ENCODE measurements around the gene CCNA2. TPM values are rescaled to one million over a fixed set of nuclear protein-coding genes. Genes with fewer than 3 reads are reported as not detected.

The CCNA2 gene
- total RNA-seq, 1 donor from 2014 or later = 2.5 TPM

DNA sequence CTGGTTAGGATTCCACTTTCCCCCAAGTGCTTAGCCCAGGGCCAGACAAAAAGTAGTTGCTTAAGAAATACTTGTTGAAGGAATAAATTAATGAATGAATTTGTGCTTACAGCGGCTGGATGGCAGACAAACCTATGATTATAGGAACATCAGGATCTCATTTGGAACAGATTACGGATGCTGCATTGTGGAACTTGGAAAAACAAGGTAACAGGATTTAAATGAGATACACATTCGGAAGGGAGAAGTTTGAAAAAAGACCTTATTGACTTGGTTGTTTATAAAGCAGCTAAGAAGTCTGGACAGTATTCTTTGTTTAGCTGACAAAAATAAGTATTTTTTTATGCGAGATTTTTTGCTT, 22.0 kb downstream of the CCNA2 start:
- no peak for DNase-seq (ENCODE audit: low read depth)

DNA sequence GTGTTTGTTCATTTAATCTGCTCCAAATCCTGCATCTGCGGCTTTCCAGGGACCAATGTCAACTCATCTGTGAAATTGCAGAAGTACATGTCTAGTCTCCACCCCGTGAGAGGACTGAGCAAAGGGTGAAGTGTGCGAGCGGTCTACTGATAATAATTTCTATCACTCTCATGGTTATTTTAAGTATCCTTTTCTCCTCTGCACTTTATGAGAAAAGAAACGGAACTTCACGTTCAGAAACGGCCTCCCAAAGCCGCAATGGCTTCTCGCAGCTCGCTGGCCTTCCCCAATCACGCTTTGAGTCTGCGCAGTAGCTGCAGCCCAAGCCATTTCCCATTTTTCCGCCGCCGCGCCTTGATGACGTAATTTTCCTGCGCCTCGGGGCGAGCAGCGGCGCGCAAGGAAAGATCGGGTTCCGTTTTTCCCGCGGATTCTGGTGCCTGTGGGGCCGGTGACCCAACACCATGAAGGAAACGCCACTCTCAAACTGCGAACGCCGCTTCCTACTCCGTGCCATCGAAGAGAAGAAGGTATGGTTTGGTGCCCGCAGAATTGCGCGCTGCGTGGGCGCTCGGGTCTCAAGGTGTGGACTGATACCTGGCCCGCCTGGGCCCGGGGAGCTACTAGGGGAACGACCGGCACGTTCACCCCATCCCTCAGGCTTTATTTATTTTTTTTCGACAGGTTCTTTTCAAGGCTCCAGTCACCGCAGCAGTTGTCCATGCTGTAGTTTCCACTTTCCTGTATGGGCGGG, 22.5 kb downstream of the CCNA2 start, which contains the start of gene EXOSC9:
Gene EXOSC9, plus strand, starts transcription at position 363 of the 754 bp plus-strand sequence. Its CDS starts 102 bp downstream, at position 465.
- DNase-seq (ENCODE audit: low read depth) = peak; percentile 82

DNA sequence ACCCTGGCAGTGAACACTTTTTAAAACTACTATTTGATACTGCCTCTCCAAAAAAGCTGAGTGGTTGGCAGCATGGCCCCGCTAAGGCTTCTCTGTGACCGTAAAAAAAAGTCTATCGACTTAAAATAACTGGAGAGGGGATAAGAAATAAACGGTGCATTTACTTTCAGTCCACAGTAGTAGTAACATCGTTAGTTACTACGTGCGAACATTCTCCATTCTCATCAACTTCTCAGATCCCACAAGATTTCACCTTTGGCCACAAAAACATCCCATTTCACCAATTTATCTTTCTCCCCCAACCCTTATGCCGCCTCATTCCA, 23.1 kb downstream of the CCNA2 start:
- no peak for DNase-seq (ENCODE audit: low read depth)

DNA sequence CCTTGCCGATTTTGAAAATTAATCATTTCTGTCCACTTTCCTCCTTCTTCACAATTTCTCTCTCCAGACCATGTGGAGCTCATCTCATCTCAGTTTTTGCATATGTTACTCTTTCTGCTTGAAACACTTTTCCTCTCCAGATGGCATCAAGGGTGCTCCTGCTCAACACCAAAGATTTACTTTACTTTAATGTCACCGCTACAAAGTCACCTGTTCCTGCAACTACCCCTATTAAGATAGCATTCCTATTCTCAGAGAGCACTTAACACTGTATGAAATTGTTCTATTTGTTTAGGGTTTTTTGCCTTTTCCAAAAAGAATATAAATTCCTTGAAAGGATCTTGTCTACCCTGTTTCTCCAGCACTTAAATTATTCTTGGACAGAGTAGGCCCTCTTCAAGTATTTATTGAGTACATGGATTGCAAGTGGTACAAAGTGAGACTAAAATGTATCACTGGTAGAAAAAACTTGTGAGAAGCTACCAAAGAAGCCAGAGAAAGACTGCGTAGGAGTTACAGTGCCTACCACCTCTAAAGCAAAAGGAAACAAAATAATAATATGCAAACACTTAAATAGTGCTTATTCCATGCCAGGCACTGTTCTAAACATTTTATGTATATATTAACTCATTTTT, 23.7 kb downstream of the CCNA2 start:
- DNase-seq (ENCODE audit: low read depth) = no peak

DNA sequence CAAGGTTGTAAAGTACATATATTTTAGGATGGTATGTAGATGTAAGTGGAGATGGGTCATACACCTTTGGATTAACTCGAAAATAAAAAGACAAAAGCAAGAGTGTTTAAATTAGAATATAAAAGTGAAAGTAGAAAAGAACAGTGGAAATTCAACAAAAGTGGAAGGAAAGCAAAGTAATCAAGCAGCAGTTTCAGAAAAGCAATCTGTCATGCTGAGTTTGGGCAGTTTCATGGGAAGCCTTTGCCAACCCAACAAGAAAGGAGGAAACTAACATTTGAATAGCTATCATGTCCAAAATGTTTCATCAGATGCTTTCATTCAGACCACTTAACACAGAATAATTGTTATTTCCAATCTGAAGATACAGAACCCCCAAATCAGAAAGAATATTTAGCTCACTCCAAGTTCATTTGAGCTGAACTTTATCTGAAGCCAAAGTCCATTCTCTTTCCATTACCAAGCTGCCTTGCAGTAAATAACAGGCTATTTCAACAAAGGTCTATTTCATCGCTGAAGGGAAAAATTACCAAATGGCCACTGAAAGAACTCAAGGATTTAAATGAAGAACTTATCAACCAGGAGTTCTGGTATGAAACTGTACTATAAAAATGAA, 24.4 kb downstream of the CCNA2 start:
- DNase-seq (ENCODE audit: low read depth) = no peak

DNA sequence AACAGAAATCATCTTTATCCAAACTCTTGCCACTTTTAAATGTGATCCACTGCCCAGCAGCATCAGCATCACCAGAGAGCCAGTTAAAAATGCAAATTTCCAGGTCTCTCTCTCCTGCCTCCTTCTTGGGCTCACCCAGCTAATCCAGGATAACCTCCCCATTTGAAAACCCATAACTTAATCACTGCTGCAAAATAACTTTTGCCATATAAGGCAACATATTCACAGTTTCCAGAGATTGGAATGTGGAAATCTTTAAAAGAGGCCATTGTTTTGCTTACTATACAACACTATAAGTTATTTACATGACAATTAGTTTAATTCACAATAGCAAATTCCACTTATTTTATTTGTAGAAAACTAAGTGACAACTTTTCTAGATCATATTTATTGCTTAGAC, 27.4 kb downstream of the CCNA2 start:
- DNase-seq (ENCODE audit: low read depth) = no peak

DNA sequence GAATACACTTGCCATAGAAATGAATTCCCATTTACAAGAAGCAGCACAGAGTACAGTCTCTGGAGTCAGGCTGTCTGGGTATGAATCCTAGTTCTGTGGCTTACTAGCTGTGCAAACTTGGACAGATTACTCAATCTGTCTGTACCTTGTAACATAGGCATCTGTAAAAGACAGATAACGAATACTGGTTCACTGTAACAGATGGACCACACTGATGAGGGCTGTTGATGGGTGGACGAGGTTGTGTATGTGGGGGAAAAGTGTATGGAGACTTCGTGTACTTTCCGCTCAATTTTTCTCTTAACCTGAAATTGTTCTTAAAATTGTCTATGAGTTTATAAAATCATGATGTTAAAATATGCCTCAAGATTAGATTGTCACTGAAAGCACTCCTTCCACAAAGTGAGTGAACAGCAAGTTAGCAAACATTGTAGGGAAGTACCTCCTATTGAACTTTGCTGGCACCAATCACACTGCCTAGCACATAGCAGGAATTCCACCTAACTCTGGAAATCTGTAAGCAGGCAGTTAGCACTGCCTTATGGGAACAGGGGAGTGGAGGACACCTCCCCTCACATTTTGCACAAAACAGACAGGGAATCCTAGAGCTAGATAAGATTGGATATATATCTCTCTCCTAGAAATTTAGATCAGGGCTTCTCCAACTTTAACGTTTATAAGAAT, 29.0 kb downstream of the CCNA2 start:
- peak; percentile 18 for DNase-seq (ENCODE audit: low read depth)

DNA sequence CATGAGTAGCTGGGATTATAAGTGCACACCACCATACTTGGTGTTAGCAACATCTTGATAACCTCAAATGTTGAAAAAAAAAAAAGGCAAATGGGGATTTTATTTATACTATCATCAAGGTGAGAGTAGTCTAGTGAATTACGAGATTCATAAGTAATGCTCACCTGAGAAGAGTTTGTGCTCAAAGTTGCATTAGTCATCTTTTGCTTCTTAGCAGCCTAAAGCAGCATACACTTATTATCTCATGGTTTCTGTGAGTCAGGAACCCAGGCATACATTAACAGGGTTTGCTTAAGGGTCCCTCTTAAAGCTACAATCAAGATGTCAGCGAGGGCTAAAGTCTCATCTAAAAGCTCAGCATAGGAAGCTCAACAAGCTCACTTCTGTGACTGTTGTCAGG, 30.7 kb downstream of the CCNA2 start:
- DNase-seq (ENCODE audit: low read depth) = peak; percentile 13

DNA sequence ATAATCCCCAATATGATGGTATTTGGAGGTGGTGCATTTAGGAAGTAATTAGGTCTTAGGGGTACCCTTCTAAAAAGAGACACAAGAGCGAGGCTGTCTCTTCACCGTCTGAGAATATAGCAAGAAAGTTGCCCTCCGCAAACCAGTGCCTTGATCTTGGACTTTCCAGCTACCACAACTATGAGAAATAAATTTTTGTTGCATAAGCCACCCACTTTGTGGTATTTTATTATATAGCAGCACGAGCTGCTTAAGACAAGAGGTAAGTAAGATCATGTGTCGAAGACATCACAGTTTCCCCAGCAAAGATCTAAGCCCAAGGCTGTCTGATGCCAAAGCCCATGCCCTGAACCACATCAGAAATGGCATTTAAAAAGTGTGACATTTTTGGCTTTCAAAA, 32.2 kb downstream of the CCNA2 start:
- no peak for DNase-seq (ENCODE audit: low read depth)

DNA sequence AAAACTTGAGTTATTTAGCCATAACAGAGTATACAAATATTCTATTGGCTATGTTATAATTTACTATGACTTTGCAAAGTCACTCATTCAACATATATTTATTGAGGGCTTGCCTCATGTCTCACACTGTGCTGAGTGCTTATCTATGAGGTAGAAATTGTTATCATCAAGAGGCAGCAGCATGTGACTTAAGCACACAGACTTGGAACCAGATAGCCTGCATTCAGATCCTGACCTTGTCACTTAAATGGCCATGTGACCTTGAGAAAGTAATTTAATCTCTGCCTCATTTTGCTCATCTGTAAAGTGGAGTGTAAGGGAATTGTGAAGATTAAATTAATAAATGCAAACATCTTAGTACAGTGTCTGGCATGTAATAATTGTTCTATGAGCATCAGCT, 32.7 kb downstream of the CCNA2 start:
- no peak for DNase-seq (ENCODE audit: low read depth)

DNA sequence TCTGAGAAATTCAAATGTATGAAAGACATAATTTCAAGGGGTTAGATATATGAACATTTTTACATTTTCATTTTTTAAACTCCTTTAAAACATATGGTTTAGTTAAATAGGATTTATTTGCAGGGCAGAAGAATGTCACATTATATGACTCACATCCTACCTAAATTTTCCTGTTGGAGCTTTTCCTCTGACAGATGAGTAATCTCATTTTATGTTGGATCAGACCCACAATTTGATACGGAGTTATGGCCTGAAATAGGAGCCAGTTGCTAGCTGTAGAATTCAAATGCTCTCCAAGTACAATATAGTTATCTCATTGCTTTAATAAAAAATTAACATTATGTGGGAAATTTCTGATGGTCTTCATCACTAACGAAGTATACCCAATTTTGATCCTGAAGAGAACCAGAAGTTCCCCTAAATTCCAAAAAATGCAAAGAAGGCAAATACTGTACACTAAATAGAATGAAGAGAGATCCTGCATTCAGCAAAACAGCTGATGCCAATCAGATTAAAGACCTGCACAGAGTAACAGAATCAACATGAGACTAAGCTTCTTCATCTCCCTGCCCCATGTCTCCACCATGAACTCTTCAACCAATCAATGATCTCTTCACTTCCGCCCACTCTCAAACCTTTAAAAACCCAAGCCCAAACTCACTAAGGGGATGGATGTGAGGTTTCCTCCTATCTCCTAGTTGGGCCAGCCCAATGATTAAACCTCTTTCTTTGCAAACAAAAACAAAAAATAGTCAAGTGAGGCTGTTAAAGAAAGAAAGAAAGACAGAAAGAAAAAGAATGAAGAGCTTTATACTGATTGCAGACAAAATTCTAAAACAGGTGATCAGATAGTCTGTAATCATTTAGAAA, 33.5 kb downstream of the CCNA2 start:
- DNase-seq (ENCODE audit: low read depth) = peak; percentile 58

DNA sequence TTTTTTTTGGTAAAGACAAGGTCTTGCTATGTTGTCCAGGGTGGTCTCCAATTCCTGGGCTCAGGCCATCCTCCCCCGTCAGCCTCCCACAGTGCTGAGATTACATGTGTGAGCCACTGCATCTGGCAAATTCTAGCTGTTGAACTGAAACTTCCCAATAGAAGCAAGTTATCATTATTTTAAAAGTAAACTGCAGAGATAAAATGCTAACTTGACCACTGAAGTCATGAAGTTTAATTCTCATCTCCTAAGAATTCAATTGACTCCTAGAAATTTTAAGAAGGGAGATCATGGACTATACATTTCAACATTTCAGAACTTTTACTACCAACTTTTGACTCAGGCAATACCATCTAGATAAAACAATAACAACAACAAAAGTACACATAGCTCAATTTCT, 34.2 kb downstream of the CCNA2 start:
- DNase-seq (ENCODE audit: low read depth) = no peak

DNA sequence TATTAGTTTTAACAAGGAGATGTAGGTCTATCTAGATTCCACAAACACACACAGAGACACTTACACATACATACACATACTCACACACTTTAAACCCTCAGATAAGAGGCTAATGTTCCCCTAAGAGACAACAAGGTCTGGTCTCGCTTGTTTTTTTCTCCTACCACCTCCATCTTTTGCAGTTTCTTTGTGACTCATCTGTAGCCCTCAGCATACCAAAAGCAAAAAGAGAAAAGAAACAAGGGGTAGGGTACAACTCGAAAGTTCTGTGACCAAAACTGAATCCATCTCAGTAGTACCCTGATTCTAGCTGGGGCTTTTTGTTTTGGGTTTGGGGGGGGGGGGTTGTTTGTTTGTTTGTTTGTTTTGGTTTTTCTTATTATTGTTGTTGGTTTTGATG, 34.8 kb downstream of the CCNA2 start:
- no peak for DNase-seq (ENCODE audit: low read depth)

DNA sequence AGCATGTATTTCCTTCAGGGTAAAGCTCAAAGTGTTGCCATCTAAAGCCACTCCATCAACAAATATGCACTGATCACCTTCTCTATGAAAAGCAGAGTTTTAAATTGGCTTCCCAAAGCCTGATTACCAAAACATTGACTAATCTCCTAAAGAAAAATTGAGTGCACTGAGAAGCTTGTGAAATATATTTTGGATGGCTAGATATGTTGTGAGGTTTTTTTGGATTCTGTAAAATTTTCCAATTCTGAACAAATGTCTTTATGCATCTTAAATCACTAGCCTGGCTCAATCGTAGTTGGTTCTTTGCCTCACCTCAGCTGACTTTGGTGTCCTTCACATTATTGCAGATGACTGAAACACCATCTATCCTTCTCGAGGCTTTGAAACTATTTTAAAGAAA, 37.5 kb downstream of the CCNA2 start:
- no peak for DNase-seq (ENCODE audit: low read depth)

DNA sequence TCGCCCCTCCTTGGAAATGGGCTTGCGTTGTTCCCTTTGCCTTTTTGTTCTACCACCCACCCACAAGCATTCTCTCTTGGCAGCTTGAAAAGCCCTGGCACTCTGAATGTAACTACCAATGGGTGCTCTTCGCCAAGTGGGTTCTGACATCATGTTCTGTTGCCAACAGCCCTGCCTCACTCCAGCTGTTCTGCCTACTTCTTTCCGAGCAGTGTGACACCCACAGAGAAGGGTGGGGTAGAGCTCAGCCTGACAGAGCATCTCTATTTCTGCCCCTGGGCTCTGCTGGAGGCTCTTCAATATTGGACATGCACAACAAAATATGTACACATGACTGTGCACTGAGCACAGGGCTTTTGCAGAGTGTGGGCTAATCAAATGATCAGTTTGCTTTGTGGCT, 38.2 kb downstream of the CCNA2 start:
- no peak for DNase-seq (ENCODE audit: low read depth)

DNA sequence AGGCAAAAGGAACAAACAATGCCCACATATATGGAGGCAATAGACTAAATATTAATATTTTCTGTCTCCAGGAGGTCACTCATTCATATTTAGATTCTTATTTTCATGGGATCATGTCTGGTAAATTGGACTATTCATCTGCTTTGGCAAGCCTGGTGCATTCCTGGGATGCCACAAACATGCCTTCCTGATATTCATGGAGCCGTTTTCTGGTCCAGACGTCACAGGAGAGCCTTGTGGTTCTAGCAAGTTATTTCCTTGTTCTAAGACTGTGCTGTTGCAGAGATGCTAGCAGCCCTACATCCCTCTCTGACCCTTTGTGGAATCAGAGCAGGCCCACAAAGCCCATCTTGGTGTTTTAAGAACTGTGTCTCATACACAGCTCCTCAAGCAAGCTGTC, 38.7 kb downstream of the CCNA2 start:
- peak; percentile 69 for DNase-seq (ENCODE audit: low read depth)

DNA sequence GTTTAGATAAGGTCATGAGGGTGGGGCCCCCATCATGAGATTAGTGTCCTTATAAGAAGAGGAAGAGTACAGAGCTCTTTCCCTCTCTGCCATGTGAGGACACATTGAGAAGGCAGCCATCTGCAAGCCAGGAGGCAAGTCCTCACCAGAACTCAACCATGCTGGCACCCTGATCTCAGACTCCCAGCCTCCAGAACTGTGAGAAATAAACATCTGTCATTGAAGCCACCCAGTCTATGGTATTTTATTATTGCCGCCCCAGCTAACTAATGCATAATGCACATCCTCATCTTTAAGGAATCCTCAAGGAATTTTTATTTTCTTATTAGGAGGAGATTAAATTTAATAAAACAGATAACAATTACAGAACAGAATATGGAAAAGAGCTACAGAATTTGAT, 39.3 kb downstream of the CCNA2 start:
- DNase-seq (ENCODE audit: low read depth) = no peak

DNA sequence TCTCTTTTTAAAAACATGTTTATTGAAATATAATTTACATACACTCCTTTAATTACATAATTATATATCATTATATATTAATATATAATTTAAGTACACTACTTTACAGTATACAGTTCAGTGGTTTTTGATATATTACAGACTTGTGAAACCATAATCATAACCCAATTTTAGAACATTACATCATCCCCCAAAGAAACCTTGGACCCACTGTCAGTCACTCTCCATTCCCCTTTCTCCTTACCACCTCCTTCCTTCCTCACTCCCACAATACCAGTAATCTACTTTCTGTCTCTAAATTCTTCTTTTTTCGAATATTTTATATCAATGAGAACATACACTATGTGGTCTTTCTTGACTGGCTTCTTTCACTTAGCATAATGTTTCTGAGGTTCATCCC, 40.5 kb downstream of the CCNA2 start:
- no peak for DNase-seq (ENCODE audit: low read depth)

DNA sequence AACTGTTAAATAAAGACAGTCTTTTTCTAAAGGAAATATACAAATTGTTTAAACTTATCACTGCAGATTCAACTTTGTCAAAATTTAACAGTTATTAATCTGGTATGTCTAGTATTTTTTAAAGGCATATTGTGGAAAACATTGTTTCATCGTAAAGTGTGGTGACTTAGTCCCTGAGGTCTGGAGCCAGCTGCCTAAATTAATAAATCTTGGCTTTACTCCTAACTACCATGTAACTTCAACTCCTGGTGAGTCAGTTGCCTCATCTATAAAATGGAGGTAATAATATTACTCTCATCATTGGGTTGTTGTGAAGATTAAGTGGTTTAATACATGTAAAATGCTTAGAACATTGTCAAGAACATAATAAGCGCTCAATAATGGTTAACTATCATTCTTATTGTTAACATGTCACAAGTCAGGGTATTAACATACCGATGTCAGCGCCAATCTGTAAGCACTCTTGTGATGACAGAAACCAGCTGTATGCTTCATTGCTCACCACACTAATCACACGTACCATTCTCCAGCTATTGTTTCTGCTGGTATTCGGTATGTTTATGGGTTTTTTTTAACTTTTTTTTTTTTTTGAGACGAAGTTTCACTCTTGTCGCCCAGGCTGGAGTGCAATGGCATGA, 44.6 kb downstream of the CCNA2 start:
- peak; percentile 14 for DNase-seq (ENCODE audit: low read depth)

DNA sequence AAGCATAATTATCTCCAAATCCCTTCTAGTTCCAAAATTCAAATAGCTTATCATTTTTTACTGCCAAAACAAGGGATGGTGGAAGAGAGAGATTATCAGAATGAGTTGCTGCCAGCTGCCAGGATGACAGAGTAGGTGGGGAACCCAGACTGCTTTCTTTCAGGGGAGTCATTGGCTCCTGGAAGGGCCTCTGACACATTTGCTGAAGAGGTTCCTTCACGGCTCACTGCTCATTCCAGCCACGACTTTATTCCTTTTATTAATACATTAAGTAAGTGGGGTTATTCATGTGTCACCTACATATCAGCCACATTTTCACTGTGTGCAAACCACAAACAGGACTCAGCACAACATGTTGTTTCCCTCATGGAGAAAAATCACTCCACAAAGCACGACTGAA, 46.1 kb downstream of the CCNA2 start:
- peak; percentile 66 for DNase-seq (ENCODE audit: low read depth)

Measured in renal cortical epithelial cell (primary cell).